ENCODE results near the gene MTG2.

GRCh38 chr20:62208795-62209755, 26.2 kb downstream of the MTG2 start:
- TF ChIP-seq EZH2 (IDR thresholded peaks at IDR 0.05; ENCODE audit: low read length, unreplicated experiment): no peak
- TF ChIP-seq CTCF (conservative IDR thresholded peaks at IDR 0.05; ENCODE audit: low read depth, low read length): peak; percentile 36; the same call in 1 of the 2 replicates
- TF ChIP-seq EZH2phosphoT487 (IDR thresholded peaks at IDR 0.05; ENCODE audit: borderline replicate concordance, low read length): no peak

All from PC-3 (cell line).